ENCODE results near the gene SH3PXD2B.

Gene SH3PXD2B

GRCh38 chr5:172458976-172459782, 4.9 kb upstream of the SH3PXD2B start:
- Histone ChIP-seq H3K4me1 (ENCODE audit: control insufficient read depth, insufficient read depth, low read length) (peaks cover 16% of the 10 kb centered on the region), H3K36me3 (ENCODE audit: control insufficient read depth, insufficient read depth, low read length) (no peaks in the 10 kb centered on the region), H3K9ac (ENCODE audit: low read length) (no peak overlapping the region), H3K4me3 (ENCODE audit: low read length) (no peak overlapping the region), H3K27ac (ENCODE audit: low read depth, low read length) (no peak overlapping the region), H3K27me3 (ENCODE audit: control insufficient read depth, insufficient read depth, low read length) (no peaks in the 10 kb centered on the region)

- Histone ChIP-seq H3K27me3 (ENCODE audit: control insufficient read depth, insufficient read depth, low read length) (no peaks in the 10 kb centered on the region), H3K27ac (ENCODE audit: low read depth, low read length) (peak overlapping the region; percentile 59), H3K36me3 (ENCODE audit: control insufficient read depth, insufficient read depth, low read length) (no peaks in the 10 kb centered on the region), H3K9ac (ENCODE audit: low read length) (no peak overlapping the region), H3K4me3 (ENCODE audit: low read length) (no peak overlapping the region), H3K4me1 (ENCODE audit: control insufficient read depth, insufficient read depth, low read length) (peaks cover 26% of the 10 kb centered on the region)
Observed at GRCh38 chr5:172456076-172456722, 1.9 kb upstream of the SH3PXD2B start.

- no peaks in the 10 kb centered on the region for H3K27me3 ChIP-seq (ENCODE audit: control insufficient read depth, insufficient read depth, low read length)
- H3K36me3 ChIP-seq (ENCODE audit: control insufficient read depth, insufficient read depth, low read length): no peaks in the 10 kb centered on the region
- H3K4me1 ChIP-seq (ENCODE audit: control insufficient read depth, insufficient read depth, low read length): peaks cover 31% of the 10 kb centered on the region
- H3K4me3 ChIP-seq (ENCODE audit: low read length): no peak overlapping the region
- no peak overlapping the region for H3K9ac ChIP-seq (ENCODE audit: low read length)
- peak overlapping the region; percentile 59 for H3K27ac ChIP-seq (ENCODE audit: low read depth, low read length)
Observed at GRCh38 chr5:172455511-172456061, 1.3 kb upstream of the SH3PXD2B start.

DNA sequence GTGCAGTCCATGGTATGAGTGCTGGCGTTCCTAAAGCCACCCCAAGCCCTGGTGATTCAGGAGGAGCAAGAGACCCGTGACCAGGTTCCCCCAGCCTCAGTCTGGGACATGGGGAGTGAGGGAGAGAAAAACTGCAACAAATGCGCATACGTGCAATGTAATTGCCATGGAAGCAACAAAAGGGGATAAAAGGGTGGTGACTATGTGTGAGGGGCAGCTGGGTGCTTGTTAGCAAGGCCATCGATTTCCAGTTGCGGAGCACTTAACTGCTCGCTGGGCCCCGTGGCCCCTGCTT, 709 bp upstream of the SH3PXD2B start:
- Histone ChIP-seq H3K9ac (ENCODE audit: low read length) (peak overlapping the region; percentile 45), H3K27ac (ENCODE audit: low read depth, low read length) (peak overlapping the region; percentile 77), H3K27me3 (ENCODE audit: control insufficient read depth, insufficient read depth, low read length) (no peaks in the 10 kb centered on the region), H3K4me1 (ENCODE audit: control insufficient read depth, insufficient read depth, low read length) (peaks cover 31% of the 10 kb centered on the region), H3K4me3 (ENCODE audit: low read length) (peak overlapping the region; percentile 63), H3K36me3 (ENCODE audit: control insufficient read depth, insufficient read depth, low read length) (no peaks in the 10 kb centered on the region)

- H3K27me3 ChIP-seq (ENCODE audit: control insufficient read depth, insufficient read depth, low read length): no peaks in the 10 kb centered on the region
- H3K36me3 ChIP-seq (ENCODE audit: control insufficient read depth, insufficient read depth, low read length): no peaks in the 10 kb centered on the region
- peaks cover 31% of the 10 kb centered on the region for H3K4me1 ChIP-seq (ENCODE audit: control insufficient read depth, insufficient read depth, low read length)
- H3K4me3 ChIP-seq (ENCODE audit: low read length): peak overlapping the region; percentile 63
- peak overlapping the region; percentile 28 for H3K9ac ChIP-seq (ENCODE audit: low read length)
- peak overlapping the region; percentile 66 for H3K27ac ChIP-seq (ENCODE audit: low read depth, low read length)
Observed at GRCh38 chr5:172453986-172454357, 353 bp downstream of the SH3PXD2B start.

- peak overlapping the region; percentile 63 for H3K4me3 ChIP-seq (ENCODE audit: low read length)
- no peaks in the 10 kb centered on the region for H3K27me3 ChIP-seq (ENCODE audit: control insufficient read depth, insufficient read depth, low read length)
- no peaks in the 10 kb centered on the region for H3K36me3 ChIP-seq (ENCODE audit: control insufficient read depth, insufficient read depth, low read length)
- H3K4me1 ChIP-seq (ENCODE audit: control insufficient read depth, insufficient read depth, low read length): peaks cover 31% of the 10 kb centered on the region
- H3K9ac ChIP-seq (ENCODE audit: low read length): peak overlapping the region; percentile 28
- H3K27ac ChIP-seq (ENCODE audit: low read depth, low read length): peak overlapping the region; percentile 66
Observed at GRCh38 chr5:172453206-172453985, 929 bp downstream of the SH3PXD2B start.

DNA sequence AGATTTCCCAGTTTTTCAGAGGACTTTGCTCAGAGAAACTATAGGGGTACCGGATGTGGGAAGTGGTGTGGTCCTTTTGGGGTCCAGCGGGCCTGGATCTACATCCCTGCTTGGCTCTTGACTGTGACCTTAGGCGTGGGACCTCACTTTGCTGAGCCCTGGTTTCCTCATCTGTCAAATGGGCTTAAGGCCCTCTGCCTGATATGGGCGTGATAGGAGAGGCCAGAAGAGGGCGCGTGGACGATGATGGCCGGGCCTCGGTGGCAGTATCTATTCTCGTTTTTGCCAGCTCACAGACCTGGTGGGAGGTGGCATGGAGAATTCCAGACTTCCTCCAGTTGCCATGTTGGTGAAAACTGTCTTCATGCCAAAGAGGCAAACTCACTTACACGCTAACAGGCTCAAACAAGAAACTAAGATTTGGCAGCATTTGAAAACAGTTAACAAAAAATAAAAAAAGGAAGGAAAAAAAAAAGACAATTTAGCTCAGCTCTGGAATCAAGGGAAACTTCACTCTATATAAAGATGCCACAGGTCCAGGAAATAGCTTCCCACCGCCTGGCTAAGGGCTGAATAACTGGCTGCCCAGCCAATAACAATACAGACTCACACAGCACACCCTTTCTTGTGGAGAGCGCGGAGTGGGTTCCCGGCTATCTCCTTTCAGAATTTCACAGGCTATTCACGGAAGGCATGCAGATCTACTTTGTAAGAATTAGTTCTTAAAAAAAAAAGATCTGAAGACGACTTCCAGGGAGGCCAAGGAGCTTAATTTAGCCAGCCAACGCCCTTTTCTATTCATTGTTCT, 1.7 kb downstream of the SH3PXD2B start:
- no peaks in the 10 kb centered on the region for H3K27me3 ChIP-seq (ENCODE audit: control insufficient read depth, insufficient read depth, low read length)
- H3K9ac ChIP-seq (ENCODE audit: low read length): no peak overlapping the region
- H3K27ac ChIP-seq (ENCODE audit: low read depth, low read length): peak overlapping the region; percentile 66
- no peaks in the 10 kb centered on the region for H3K36me3 ChIP-seq (ENCODE audit: control insufficient read depth, insufficient read depth, low read length)
- peaks cover 31% of the 10 kb centered on the region for H3K4me1 ChIP-seq (ENCODE audit: control insufficient read depth, insufficient read depth, low read length)
- H3K4me3 ChIP-seq (ENCODE audit: low read length): peak overlapping the region; percentile 63

DNA sequence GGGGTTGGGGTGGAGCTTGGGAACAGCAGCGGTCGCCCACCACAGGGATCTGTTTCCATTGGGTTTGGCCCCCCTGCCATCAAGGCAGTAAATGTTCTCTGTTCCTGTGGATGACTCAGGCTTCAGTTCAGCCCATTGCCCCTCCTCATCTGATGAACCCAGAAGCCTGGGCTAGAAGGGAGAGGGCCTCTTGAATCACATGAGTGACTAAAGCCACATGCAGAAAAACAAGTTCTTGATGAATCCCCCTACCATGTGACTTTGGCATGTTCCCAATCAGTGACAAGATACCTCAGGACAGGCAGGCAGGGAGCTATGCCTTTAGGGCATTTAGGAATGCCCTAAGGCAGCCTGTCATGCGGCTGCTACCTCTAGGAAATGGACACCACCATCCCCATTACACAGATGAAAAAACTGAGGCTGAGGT, 2.5 kb downstream of the SH3PXD2B start:
- Histone ChIP-seq H3K4me1 (ENCODE audit: control insufficient read depth, insufficient read depth, low read length) (peaks cover 36% of the 10 kb centered on the region), H3K36me3 (ENCODE audit: control insufficient read depth, insufficient read depth, low read length) (no peaks in the 10 kb centered on the region), H3K9ac (ENCODE audit: low read length) (no peak overlapping the region), H3K27ac (ENCODE audit: low read depth, low read length) (peak overlapping the region; percentile 52), H3K27me3 (ENCODE audit: control insufficient read depth, insufficient read depth, low read length) (no peaks in the 10 kb centered on the region), H3K4me3 (ENCODE audit: low read length) (no peak overlapping the region)

DNA sequence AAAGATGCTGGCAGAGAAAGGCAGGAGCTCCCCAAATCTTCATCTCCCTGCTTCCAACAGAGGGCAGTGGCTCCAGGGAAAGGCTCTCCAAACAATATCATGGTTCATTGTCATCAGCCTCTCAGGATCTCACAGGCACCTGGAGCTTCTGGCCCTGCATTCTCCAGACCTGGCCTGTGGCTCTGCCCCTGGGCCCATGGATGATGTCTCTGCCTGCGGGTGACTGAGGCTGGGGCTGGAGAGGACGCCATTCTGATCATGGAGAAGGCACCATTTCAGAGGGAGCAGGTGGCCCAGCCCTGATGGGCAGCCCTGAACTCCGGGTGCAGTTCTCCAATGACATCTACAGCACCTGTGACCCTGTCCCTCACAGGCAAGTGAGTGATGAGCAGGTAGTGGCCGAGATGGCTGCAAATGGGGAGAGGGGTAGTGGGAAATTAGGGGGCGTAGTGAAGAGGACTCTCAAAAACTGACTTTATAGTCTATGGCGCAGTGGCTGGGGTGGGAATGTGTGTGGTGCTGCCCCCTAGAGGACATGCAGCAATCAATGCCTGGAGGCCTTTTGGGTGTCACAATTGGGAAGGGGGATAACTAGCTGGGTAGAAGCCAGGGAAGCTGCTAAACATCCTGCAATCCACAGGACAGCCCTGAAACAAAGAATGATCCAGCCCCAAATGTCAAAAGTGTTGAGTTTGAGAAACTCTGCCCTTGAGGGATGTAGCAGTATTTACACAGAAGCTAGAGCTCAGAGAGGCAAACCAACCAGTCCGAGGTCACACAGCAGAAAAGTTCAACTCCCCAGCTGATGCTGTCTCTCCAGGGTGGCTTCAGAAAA, 3.2 kb downstream of the SH3PXD2B start:
- Histone ChIP-seq H3K9ac (ENCODE audit: low read length) (no peak overlapping the region), H3K27me3 (ENCODE audit: control insufficient read depth, insufficient read depth, low read length) (no peaks in the 10 kb centered on the region), H3K4me3 (ENCODE audit: low read length) (peak overlapping the region; percentile 19), H3K4me1 (ENCODE audit: control insufficient read depth, insufficient read depth, low read length) (peaks cover 42% of the 10 kb centered on the region), H3K36me3 (ENCODE audit: control insufficient read depth, insufficient read depth, low read length) (no peaks in the 10 kb centered on the region), H3K27ac (ENCODE audit: low read depth, low read length) (peak overlapping the region; percentile 52)

DNA sequence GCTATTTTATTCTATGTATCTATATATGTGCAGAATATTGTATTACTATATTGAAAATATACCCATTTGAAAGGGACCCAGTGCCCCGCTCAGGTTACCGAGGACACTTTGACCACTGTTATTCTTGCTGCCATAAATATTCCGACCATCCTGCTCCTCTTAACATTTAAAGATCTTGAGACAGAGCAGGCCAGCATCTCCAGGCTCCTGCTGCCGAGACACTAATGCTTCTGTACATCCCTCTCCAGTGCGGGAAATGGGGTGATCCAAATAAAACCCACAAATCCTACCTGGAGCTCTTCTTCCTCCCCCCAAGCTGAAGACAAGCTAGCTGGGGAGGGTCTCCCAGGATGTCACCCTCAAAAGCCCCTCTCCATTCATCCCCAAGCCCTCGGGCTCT, 3.9 kb downstream of the SH3PXD2B start:
- no peak overlapping the region for H3K9ac ChIP-seq (ENCODE audit: low read length)
- peak overlapping the region; percentile 19 for H3K4me3 ChIP-seq (ENCODE audit: low read length)
- H3K36me3 ChIP-seq (ENCODE audit: control insufficient read depth, insufficient read depth, low read length): no peaks in the 10 kb centered on the region
- no peaks in the 10 kb centered on the region for H3K27me3 ChIP-seq (ENCODE audit: control insufficient read depth, insufficient read depth, low read length)
- peaks cover 37% of the 10 kb centered on the region for H3K4me1 ChIP-seq (ENCODE audit: control insufficient read depth, insufficient read depth, low read length)
- H3K27ac ChIP-seq (ENCODE audit: low read depth, low read length): peak overlapping the region; percentile 4

- Histone ChIP-seq H3K27me3 (ENCODE audit: control insufficient read depth, insufficient read depth, low read length) (no peaks in the 10 kb centered on the region), H3K4me3 (ENCODE audit: low read length) (no peak overlapping the region), H3K27ac (ENCODE audit: low read depth, low read length) (no peak overlapping the region), H3K36me3 (ENCODE audit: control insufficient read depth, insufficient read depth, low read length) (no peaks in the 10 kb centered on the region), H3K4me1 (ENCODE audit: control insufficient read depth, insufficient read depth, low read length) (peaks cover 40% of the 10 kb centered on the region), H3K9ac (ENCODE audit: low read length) (no peak overlapping the region)
Observed at GRCh38 chr5:172448999-172449398, 5.3 kb downstream of the SH3PXD2B start.

Measured in rectal smooth muscle tissue (tissue), 1 donor.